K562 (cell line): ENCODE data around the gene ABCC11. TPM values are rescaled to one million over a fixed set of nuclear protein-coding genes. Genes with fewer than 3 reads are reported as not detected.

Experiments
- ATAC-seq: fragments of 200-7000 bp; cut with Tn5 transposase; 3 replicates; pipeline ENCODE4 v1.9.1; 2020; ENCODE audit warnings: moderate library complexity
- BruUV-seq: library from RNA; stranded (reverse); fragments of 400-500 nt; replicated peaks from 2 replicates; lab custom pipeline; 2021; lab: Mats Ljungman, UMichigan
- CTCF ChIA-PET: fragments of 300-600 bp; formaldehyde crosslinking; extraction: SDS; loops from one replicate; lab custom pipeline; 2021; ENCODE audit warnings: low intra/inter-chr PET ratio; lab: Yijun Ruan, JAX
- POLR2A ChIA-PET: fragments of 300-600, 350-650 bp; sonication (Branson Sonifier 250); formaldehyde crosslinking; extraction: SDS; loops from one replicate; lab custom pipeline; 2021; ENCODE audit warnings: antibody characterized with exemption, inconsistent platforms; lab: Yijun Ruan, JAX
- DNase-seq, 4 experiments: peaks; one replicate each; pipeline versions ENCODE4 v3.0.0 to v3.0.0-alpha.2; 2011 to 2018; ENCODE audit warnings: low spot score in 3 of 4, mixed read lengths in 3 of 4; ENCODE audit errors: extremely low read depth in 1 of 4
- FAIRE-seq: peaks from 2 replicates; lab custom pipeline; 2011; peaks lifted over from hg19 to GRCh38; lab: Jason Lieb, UNC
- H2AFZ ChIP-seq: 2 replicates; pipeline ENCODE4 v1.6.0; 2011; ENCODE audit warnings: low read depth, low read length, control low read depth, inconsistent platforms
- H3K27ac ChIP-seq: fragments of 200-600 bp; 3 replicates; pipeline ENCODE4 v1.8.0; 2011; ENCODE audit warnings: low read depth, mild to moderate bottlenecking, control low read depth, inconsistent platforms, low read length, moderate library complexity, mixed read lengths; ENCODE audit errors: extremely low read depth
- H3K27me3 ChIP-seq, 2 experiments: fragments of 300-600 bp in 1 of 2; 2 replicates in 1 of 2; 3 replicates in 1 of 2; pipeline versions ENCODE4 v1.6.0 to v1.8.0; 2011; ENCODE audit warnings: inconsistent platforms in 2 of 2, low read length in 2 of 2, mild to moderate bottlenecking in 1 of 2, mixed read lengths in 1 of 2, moderate library complexity in 1 of 2; ENCODE audit not compliant: control insufficient read depth in 2 of 2, insufficient read depth in 2 of 2
- H3K36me3 ChIP-seq: fragments of 300-600 bp; 3 replicates; pipeline ENCODE4 v1.8.0; 2011; ENCODE audit warnings: mild to moderate bottlenecking, low read length, inconsistent platforms; ENCODE audit not compliant: control insufficient read depth, insufficient read depth
- H3K4me1 ChIP-seq, 2 experiments: fragments of 200-600 bp in 1 of 2; replicated peaks in 1 of 2; 2 replicates in 1 of 2; 3 replicates in 1 of 2; pipeline versions ENCODE4 v1.5.1 to v1.8.0; 2011; ENCODE audit warnings: inconsistent platforms in 2 of 2, low read length in 2 of 2, mild to moderate bottlenecking in 1 of 2, mixed read lengths in 1 of 2, moderate library complexity in 1 of 2; ENCODE audit not compliant: control insufficient read depth in 2 of 2, insufficient read depth in 2 of 2
- H3K4me2 ChIP-seq: 2 replicates; pipeline ENCODE4 v1.6.1; 2011; ENCODE audit warnings: low read length, control low read depth, inconsistent platforms, mixed read lengths; ENCODE audit not compliant: insufficient read depth
- H3K4me3 ChIP-seq: fragments of 200-600 bp; sonication (generic), shearing (Covaris generic); 2 replicates; pipeline ENCODE4 v1.5.1; 2016; ENCODE audit warnings: control low read depth, inconsistent platforms
- H3K79me2 ChIP-seq: fragments of 200-600 bp; 3 replicates; pipeline ENCODE4 v1.8.0; 2011; ENCODE audit warnings: low read length, inconsistent platforms; ENCODE audit not compliant: control insufficient read depth, insufficient read depth
- H3K9ac ChIP-seq, 2 experiments: 2 replicates each; pipeline versions ENCODE4 v1.6.0 to v1.6.1; 2011; ENCODE audit warnings: low read depth in 2 of 2, low read length in 2 of 2, control low read depth in 1 of 2, inconsistent platforms in 1 of 2, mild to moderate bottlenecking in 1 of 2, mixed read lengths in 1 of 2; ENCODE audit not compliant: insufficient read depth in 1 of 2
- H3K9me1 ChIP-seq: one replicate; pipeline ENCODE4 v1.6.0; 2011; ENCODE audit warnings: inconsistent platforms, mild to moderate bottlenecking, low read length, moderate library complexity; ENCODE audit not compliant: control insufficient read depth, insufficient read depth
- H3K9me3 ChIP-seq: replicated peaks from 2 replicates; pipeline ENCODE4 v1.5.1; 2011; ENCODE audit warnings: low read depth, low read length, inconsistent platforms; ENCODE audit not compliant: control insufficient read depth, insufficient read depth
- H4K20me1 ChIP-seq: replicated peaks from 2 replicates; pipeline ENCODE4 v1.6.1; 2011; ENCODE audit warnings: low read length, inconsistent platforms, mixed read lengths; ENCODE audit not compliant: control insufficient read depth, insufficient read depth
- ELF1 ChIP-seq: fragments of 200-800 bp; sonication (Bioruptor generic); IDR thresholded peaks from 2 replicates; pipeline ENCODE4 v1.6.1; 2016; ENCODE audit warnings: missing genetic modification characterization, missing compliant biosample characterization
- RCOR1 ChIP-seq, 2 experiments: IDR thresholded peaks; 2 replicates each; pipeline ENCODE4 v1.6.1; 2012; ENCODE audit warnings: low read depth in 2 of 2, low read length in 2 of 2, borderline replicate concordance in 1 of 2, improper control_type of control experiment in 1 of 2
- SMAD2 ChIP-seq: fragments of 150-350 bp; IDR thresholded peaks from 2 replicates; pipeline ENCODE4 v1.6.1; 2014; ENCODE audit warnings: low read depth, mild to moderate bottlenecking, low read length
- ZNF175 ChIP-seq: fragments of 200-800 bp; sonication (Bioruptor generic); IDR thresholded peaks from 2 replicates; pipeline ENCODE4 v1.6.1; 2016; ENCODE audit warnings: low read depth, mild to moderate bottlenecking, missing genetic modification characterization, missing compliant biosample characterization
- WGBS: fragments of 100-300 bp; shearing (Covaris generic); methylation state at CpG from one replicate; pipeline ENCODE4 v1.1.6; 2016; ENCODE audit warnings: low coverage, mixed read lengths; ENCODE audit not compliant: insufficient coverage; ENCODE audit errors: missing lambda C conversion rate; 5-methylcytosine and 5-hydroxymethylcytosine counted together
- in situ Hi-C: fragments of 300-500 bp; cut with MboI; formaldehyde crosslinking; loops from 4 replicates; pipeline ENCODE4 v1.15.0; 2018; ENCODE audit warnings: inconsistent platforms, mixed read lengths
- intact Hi-C: fragments of 100-400 bp; cut with micrococcal nuclease; formaldehyde crosslinking; loops from 2 replicates; pipeline ENCODE4 v1.14.2; 2022
- polyA plus RNA-seq, 8 experiments: library from polyadenylated mRNA; depleted of rRNA in 4 of 8; stranded (reverse) in 5 of 8; unstranded in 3 of 8; fragments of >200 nt; fragmentation: Nextera tagmentation in 2 of 8; fragmentation: Illumina TruSeq in 1 of 8; extraction: Ambion mirVana in 2 of 8; extraction: Trizol in 1 of 8; gene quantifications; 2 replicates each; pipeline versions ENCODE4 v1.2.1 to v1.2.3, GENCODE V29; 2011 to 2014; ENCODE audit warnings: inconsistent platforms in 1 of 8, missing spikeins in 1 of 8
- total RNA-seq, 7 experiments: library from RNA; depleted of rRNA in 6 of 7; stranded (reverse); fragments of >200 nt in 6 of 7; fragmentation: Illumina TruSeq in 2 of 7; extraction: Trizol in 2 of 7; gene quantifications; 2 replicates each; pipeline versions ENCODE4 v1.2.1 to v1.2.3, GENCODE V29; 2011 to 2021; ENCODE audit warnings: low replicate concordance in 1 of 7
- TF ChIP-seq, protein P1 (sequence below): sonication (generic); formaldehyde crosslinking; IDR thresholded peaks from 2 replicates; pipeline ENCODE4 v1.9.0; 2022; ENCODE audit warnings: mild to moderate bottlenecking, missing genetic modification reagents
- TF ChIP-seq, protein P2 (sequence below): sonication (generic); formaldehyde crosslinking; IDR thresholded peaks from 2 replicates; pipeline ENCODE4 v1.8.1; 2023; ENCODE audit warnings: mild to moderate bottlenecking, missing genetic modification reagents
- TF ChIP-seq, protein P3 (sequence below): fragments of 450-650 bp; IDR thresholded peaks from one replicate; pipeline ENCODE4 v1.6.1; 2018; ENCODE audit warnings: mild to moderate bottlenecking, moderate library complexity; ENCODE audit not compliant: partially characterized antibody
- TF ChIP-seq, protein P4 (sequence below): fragments of 200-800 bp; sonication (Bioruptor generic); IDR thresholded peaks from 2 replicates; pipeline ENCODE4 v1.6.1; 2017; ENCODE audit warnings: missing genetic modification characterization, missing compliant biosample characterization

Gene ABCC11
- total and polyA plus RNA-seq, 9 of the 15 experiments (the other 6 are each of a cell fraction or from before 2014, with no cell fraction given) = 0.04 to 0.14 (median 0.04) TPM; not detected in 6

DNA sequence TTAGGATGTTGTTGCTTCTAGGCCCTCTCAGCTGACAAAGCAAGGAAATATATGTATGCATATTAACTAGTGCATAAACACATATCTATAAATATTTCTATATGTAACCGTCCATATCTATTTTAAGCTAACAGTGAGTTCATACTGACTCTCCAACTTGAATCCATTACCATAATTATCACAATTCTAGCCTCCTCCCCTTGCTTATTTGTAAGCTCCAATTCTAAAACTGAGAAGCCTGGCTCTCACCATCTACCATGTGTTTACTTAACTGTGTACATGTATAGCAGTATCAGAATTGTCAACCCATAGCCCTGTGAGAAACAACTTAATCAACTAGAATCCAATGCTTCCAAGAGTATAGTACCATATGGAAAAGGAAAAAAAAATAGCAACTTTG is 96.6 kb downstream of the ABCC11 start:
- ATAC-seq (no peak), FAIRE-seq (no peak), DNase-seq (no peak)
- Histone ChIP-seq H3K9me3 (no peaks in the 10 kb centered on the region), H3K4me2 (no peak overlapping the region), H3K9ac (no peak overlapping the region), H4K20me1 (no peaks in the 10 kb centered on the region), H3K4me3 (no peak overlapping the region), H3K4me1 (no peaks in the 10 kb centered on the region), H3K9me1 (no peaks in the 10 kb centered on the region), H3K27me3 (peaks cover 13 to 35% of the 10 kb centered on the region in 2 experiments), H2AFZ (no peak overlapping the region), H3K27ac (no peak overlapping the region), H3K36me3 (no peaks in the 10 kb centered on the region), H3K79me2 (no peaks in the 10 kb centered on the region)
- POLR2A ChIA-PET = interaction anchor here (0.6 kb wide), 1 partner anchor 10 kb away, joined by 3 read pairs; no protein-coding TSS in a partner anchor
- 4% methylated on average over 1 of the region's 1 CpG for WGBS
- CTCF ChIA-PET = interaction anchor here (0.6 kb wide), 1 partner anchor 33 kb away, joined by 3 read pairs; no protein-coding TSS in a partner anchor
- intact Hi-C loops (loop anchor here (10.0 kb wide), 1 partner anchor 276 kb away; no protein-coding TSS in a partner anchor), in situ Hi-C loops (no loop called here)
- TF ChIP-seq, protein P1, sequence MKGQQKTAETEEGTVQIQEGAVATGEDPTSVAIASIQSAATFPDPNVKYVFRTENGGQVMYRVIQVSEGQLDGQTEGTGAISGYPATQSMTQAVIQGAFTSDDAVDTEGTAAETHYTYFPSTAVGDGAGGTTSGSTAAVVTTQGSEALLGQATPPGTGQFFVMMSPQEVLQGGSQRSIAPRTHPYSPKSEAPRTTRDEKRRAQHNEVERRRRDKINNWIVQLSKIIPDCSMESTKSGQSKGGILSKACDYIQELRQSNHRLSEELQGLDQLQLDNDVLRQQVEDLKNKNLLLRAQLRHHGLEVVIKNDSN (CRISPR knock-in tag) = no peak
- TF ChIP-seq, protein P2, sequence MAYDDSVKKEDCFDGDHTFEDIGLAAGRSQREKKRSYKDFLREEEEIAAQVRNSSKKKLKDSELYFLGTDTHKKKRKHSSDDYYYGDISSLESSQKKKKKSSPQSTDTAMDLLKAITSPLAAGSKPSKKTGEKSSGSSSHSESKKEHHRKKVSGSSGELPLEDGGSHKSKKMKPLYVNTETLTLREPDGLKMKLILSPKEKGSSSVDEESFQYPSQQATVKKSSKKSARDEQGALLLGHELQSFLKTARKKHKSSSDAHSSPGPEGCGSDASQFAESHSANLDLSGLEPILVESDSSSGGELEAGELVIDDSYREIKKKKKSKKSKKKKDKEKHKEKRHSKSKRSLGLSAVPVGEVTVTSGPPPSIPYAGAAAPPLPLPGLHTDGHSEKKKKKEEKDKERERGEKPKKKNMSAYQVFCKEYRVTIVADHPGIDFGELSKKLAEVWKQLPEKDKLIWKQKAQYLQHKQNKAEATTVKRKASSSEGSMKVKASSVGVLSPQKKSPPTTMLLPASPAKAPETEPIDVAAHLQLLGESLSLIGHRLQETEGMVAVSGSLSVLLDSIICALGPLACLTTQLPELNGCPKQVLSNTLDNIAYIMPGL = no peak
- TF ChIP-seq, protein P3, sequence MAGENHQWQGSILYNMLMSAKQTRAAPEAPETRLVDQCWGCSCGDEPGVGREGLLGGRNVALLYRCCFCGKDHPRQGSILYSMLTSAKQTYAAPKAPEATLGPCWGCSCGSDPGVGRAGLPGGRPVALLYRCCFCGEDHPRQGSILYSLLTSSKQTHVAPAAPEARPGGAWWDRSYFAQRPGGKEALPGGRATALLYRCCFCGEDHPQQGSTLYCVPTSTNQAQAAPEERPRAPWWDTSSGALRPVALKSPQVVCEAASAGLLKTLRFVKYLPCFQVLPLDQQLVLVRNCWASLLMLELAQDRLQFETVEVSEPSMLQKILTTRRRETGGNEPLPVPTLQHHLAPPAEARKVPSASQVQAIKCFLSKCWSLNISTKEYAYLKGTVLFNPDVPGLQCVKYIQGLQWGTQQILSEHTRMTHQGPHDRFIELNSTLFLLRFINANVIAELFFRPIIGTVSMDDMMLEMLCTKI = no peak
- TF ChIP-seq RCOR1 (IDR thresholded peaks at IDR 0.05; ENCODE audit: borderline replicate concordance in 1 of 2, low read depth in 2 of 2, low read length in 2 of 2) = no peak
- no peak for TF ChIP-seq SMAD2
- TF ChIP-seq ELF1 (tag) = no peak
- TF ChIP-seq, protein P4, sequence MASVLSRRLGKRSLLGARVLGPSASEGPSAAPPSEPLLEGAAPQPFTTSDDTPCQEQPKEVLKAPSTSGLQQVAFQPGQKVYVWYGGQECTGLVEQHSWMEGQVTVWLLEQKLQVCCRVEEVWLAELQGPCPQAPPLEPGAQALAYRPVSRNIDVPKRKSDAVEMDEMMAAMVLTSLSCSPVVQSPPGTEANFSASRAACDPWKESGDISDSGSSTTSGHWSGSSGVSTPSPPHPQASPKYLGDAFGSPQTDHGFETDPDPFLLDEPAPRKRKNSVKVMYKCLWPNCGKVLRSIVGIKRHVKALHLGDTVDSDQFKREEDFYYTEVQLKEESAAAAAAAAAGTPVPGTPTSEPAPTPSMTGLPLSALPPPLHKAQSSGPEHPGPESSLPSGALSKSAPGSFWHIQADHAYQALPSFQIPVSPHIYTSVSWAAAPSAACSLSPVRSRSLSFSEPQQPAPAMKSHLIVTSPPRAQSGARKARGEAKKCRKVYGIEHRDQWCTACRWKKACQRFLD (CRISPR knock-in tag) = no peak
- no peak for TF ChIP-seq ZNF175 (CRISPR knock-in tag)
- BruUV-seq = no TSS peak
